Gastrocnemius medialis (tissue), 4 donors: Measurements from ENCODE around the gene CAMTA1.

Source experiments
- CTCF ChIP-seq, 5 experiments: fragments of 450-650 bp in 3 of 5; fragments of 200-600 bp in 2 of 5; sonication (generic) in 2 of 5; IDR thresholded peaks in 4 of 5; conservative IDR thresholded peaks in 1 of 5; 1 replicate in 4 of 5; 2 replicates in 1 of 5; pipeline ENCODE4 v1.5.1; 2016 to 2019; ENCODE audit warnings: antibody characterized with exemption in 5 of 5, mild to moderate bottlenecking in 3 of 5, moderate library complexity in 3 of 5
- POLR2A ChIP-seq, 2 donors: fragments of 450-650 bp; IDR thresholded peaks; one replicate each; pipeline ENCODE4 v1.6.1; 2017; ENCODE audit warnings: antibody characterized with exemption in 2 of 2, mild to moderate bottlenecking in 2 of 2, moderate library complexity in 2 of 2

- TF ChIP-seq CTCF (IDR thresholded peaks at IDR 0.05 in 4 of 5, conservative IDR thresholded peaks at IDR 0.05 in 1 of 5) (no peak), POLR2A (IDR thresholded peaks at IDR 0.05) (no peak)
Observed at GRCh38 chr1:7535016-7535415, 749.8 kb downstream of the CAMTA1 start.
